COLO668 (cell line): ENCODE measurements around the gene GOPC.
A peak's percentile ranks its signal among the peaks of the same experiment; 100 is the strongest.

ENCODE experiments used
- DNase-seq: peaks from one replicate; lab custom pipeline; 2025; ENCODE audit not compliant: unreplicated experiment; lab: John Stamatoyannopoulos, UW

The GOPC gene

GRCh38 chr6:117550078-117550600 is 52.2 kb downstream of the GOPC start:
- no peak for DNase-seq

GRCh38 chr6:117549611-117550010 is 52.7 kb downstream of the GOPC start:
- no peak for DNase-seq

GRCh38 chr6:117548797-117549301 is 53.5 kb downstream of the GOPC start:
- no peak for DNase-seq

- no peak for DNase-seq
Observed at GRCh38 chr6:117547688-117548621, 54.4 kb downstream of the GOPC start.

GRCh38 chr6:117546674-117547073 is 55.6 kb downstream of the GOPC start:
- no peak for DNase-seq

DNA sequence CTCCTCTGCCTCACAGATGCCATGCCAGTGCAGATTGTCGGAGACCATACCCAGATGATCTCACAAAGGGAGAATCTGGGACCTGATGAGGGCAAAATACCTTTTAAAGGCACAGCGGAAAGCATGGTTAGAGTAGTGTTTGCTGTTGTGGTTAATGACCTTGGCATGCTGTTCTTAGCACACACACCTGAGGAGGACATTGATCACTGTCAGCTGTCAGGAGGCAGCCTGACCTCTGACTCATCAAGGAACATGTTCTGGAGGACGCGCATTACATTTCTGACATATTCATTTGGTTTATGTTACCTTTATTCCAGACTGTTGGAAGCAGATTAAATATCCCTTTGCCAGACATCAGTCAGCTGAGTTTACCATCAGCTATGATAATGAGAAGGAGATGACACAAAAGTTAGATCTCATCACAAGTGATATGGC is 57.1 kb downstream of the GOPC start:
- peak; percentile 30 for DNase-seq

DNA sequence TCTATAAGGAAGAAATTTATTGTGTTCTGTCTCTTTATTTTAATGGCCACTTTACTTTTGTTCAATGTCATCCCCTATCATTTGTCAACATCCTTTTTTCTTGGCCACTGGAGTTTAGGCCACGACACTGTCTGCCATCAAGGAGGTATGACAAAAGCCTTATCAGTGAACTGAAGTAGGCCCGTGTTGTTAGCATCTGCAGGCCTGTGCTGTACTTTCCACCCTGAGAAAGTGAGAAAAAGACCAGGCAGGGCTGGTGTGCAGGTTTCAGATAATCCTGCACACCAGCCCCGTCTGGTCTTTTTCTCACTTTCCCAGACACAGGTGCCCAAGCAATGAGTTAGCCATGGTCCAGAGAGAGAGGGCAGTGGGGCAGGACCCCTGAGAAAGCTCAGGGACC is 57.6 kb downstream of the GOPC start:
- no peak for DNase-seq

- no peak for DNase-seq
Observed at GRCh38 chr6:117542493-117542892, 59.8 kb downstream of the GOPC start.

DNA sequence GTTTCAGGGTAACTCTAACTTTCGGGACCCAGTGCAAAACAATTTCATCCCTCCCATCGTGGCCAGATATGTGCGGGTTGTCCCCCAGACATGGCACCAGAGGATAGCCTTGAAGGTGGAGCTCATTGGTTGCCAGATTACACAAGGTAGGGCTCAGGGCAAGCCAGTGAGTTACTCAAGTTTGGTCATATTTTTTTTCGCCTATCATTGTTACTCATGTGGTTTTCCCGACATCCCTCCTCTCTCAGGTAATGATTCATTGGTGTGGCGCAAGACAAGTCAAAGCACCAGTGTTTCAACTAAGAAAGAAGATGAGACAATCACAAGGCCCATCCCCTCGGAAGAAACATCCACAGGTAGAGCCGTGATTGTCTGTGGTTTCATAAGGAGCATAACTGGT is 61.6 kb downstream of the GOPC start:
- DNase-seq = no peak

GRCh38 chr6:117538615-117539014 is 63.7 kb downstream of the GOPC start:
- DNase-seq = no peak

- no peak for DNase-seq
Observed at GRCh38 chr6:117536317-117536716, 66.0 kb downstream of the GOPC start.

- no peak for DNase-seq
Observed at GRCh38 chr6:117534974-117535373, 67.3 kb downstream of the GOPC start.

DNA sequence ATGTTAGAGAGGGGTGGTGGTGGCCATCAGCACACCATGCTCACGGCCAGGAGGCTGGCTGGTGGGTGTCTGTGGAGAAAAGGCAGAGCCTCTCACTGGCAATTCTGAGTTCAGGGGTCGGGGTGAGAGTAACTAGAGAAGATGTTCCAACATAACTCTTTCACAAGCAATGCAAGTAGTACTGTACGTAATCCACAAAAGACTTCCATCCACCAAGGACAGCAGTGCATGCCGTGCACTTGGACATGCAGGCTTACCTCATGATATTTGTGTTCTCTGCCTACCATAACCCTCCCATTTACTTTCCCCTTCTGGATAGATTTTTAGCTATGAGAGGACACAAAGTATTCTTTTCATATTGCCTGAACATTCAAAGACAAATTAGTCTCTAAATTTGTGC is 68.5 kb downstream of the GOPC start:
- no peak for DNase-seq

DNA sequence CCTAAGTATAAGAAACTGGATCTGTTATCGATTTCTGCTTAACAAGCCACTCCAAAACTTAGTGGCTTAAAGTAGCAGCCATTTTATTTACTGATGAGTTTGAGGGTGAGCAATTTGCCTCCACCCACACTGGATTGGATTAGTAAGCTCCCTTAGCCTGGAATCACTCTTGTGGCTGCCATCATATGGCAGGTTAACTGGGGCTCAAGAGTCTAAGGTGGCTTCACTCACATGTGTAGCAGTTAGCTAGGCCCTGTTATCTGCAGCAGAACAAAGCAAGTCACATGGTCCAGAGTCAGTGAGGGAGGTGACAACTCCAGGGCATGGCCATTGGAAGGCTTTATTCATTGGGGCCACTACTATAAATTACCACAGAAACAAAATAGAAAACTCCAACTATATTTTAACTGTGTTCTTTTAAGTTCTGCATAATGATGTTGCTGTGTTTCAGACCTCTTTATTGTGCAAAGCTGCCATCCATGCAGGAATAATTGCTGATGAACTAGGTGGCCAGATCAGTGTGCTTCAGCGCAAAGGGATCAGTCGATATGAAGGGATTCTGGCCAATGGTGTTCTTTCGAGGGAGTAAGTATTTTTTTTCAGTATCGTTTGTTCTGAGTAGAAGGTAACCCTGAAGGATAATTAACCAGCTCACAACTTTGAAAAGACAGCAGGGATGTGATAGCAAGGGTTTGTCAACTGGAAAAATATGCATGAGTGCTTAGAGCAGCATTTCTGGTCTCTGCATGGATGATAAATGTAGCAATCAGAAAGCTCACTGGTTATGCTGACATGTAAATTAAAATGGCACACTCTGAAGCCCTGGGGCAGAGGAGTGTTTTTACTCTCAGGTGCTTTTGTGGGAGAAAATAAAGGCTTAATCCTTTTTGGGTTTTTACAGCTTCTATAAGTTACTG is 70.2 kb downstream of the GOPC start:
- no peak for DNase-seq

DNA sequence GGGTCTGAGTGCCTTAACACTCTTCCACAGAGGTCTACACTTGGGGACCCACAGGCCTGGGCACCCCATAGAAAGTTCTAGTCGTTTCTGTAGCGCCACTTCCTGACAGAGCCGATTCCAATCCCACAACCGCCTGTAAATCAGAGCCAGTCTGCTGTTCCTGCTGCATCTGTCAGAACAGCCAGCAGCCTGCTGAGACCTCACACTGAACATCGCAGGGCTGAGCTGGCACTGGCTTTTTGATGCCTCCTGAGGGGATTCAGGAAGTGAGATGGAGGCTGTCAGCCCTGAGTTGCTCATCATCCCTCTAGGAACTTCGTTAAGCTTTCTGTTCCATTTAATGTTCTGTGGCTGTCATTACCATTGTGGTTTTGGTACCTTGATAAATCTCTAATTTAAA is 71.0 kb downstream of the GOPC start:
- no peak for DNase-seq

DNA sequence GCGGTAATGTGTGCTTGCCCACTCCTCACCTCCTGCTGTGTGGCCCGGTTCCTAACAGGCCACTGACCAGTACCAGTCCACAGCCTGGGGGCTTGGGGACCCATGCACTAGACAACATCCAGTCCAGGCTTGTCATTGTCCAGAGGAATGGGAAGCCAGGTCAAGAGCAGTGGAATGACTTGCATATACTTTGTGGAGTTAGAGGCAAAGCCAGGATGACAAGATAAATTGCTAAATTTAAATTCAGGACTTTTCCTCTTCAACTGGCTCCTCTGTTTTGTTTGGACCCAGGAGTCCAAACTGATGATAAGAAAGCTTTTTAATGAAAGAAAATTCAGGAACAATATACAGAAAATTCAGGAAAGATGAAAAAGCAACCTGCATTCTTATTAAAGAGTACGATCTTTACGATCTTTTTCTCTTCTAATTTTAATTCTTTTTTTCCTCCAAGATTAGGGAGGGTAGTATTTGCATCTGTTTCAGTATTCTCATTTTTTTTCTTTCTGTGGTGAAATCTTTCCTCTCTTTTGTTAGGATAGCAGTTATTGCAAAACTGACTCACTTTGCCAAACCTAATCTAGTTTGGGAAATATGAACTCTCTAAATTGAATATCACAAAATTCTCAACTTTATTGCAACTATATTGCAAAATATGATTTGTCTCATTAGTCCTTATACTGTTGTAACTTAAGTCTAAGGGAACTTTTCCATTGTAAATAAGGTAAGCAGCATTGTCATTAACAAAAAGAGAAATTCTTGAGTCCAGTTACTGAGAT is 71.7 kb downstream of the GOPC start:
- no peak for DNase-seq

DNA sequence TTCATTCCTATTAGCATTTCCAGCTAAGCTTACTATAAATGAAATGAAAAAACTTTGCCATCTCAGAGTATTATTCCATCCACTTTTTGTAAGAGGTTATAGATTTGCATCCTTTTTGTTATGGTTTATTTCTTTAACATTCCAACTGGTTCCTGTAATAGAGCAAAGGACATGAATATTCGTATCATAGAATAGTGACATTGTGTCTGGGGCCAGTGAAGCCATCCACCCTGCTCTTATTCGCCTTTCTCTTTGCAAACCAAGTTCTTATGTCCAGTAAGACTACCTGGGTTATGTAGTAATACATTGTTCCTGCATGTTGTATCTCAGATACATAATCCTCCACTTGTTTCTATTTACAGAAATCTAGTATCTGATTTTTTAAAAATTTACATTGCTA is 76.7 kb downstream of the GOPC start:
- no peak for DNase-seq

DNA sequence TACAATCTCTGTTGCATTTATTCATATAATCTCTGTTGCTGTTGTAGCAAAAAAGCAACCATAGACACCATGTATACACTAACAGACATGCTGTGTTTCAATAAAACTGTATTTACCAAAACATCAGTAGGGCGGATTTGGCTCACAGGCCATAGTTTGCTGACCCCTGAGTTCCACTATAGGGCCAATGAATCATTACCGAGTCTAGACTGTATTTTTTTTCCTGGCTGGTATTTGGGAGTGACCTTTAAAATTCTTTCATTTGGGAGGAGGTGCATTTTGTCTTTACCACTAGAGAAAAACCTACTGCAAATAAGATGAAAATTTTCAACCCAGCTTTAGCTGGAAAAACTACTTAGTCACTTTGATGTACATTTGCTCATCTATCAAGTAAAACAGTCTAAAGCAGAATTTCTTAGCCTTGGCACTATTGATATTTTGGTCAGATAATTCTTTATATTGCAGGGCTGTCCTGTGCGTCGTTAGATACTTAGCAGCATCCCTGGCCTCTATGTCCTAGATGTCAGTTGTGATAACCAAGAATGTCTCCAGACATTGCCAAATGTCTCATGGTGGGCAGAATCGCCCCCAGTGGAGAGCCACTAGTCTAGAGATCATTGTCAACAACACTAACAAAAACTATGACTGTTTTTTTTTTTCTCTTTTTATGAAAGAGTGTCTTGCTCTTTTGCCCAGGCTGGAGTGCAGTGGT is 80.4 kb downstream of the GOPC start:
- no peak for DNase-seq

DNA sequence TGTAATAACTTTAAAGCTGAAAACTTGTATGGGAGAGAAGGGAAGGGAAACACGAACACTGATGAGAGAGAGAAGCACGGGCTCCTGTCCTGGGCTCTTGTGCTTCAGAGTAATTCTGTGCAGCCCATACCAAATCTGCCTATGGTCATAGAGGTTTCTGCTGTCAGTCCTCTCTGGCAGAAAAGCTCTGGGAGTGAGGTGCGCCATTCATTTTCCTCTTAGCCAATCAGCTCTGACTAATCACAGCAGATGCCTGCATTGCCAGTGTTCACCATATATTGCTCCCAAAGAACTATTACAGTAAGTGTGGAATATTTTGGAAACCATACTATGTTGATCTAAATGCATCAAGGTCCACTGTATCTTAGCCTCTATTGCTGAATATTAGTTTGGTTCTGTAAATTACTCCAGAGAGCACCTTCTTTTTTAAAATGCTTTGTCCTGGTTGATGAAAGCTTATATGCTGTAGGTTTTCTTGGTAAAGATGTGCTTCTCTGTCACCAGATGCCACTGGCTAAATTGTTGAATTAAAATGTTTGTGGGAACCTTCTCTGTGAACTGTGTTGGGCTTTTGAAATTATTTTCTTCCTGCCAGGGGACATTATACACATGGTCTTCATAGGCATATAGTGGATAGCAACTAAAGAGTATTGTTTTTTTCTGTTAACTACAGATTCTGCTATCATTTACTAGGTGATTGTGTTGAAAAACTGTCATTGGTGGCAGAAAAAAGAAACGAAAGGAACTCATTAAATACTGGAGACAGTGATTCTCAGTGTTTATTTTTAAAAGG is 81.5 kb downstream of the GOPC start:
- no peak for DNase-seq
